Vagina (tissue), 2 donors: Measurements from ENCODE around the gene FAM107B.

Experiments
- CTCF ChIP-seq, 3 experiments: fragments of 450-650 bp in 2 of 3; fragments of 200-600 bp in 1 of 3; sonication (generic) in 1 of 3; IDR thresholded peaks; one replicate each; pipeline ENCODE4 v1.5.1; 2017 to 2019; ENCODE audit warnings: antibody characterized with exemption in 3 of 3, mild to moderate bottlenecking in 2 of 3, moderate library complexity in 2 of 3
- POLR2A ChIP-seq, 2 donors: fragments of 450-650 bp; IDR thresholded peaks; one replicate each; pipeline ENCODE4 v1.6.1; 2017; ENCODE audit warnings: antibody characterized with exemption in 2 of 2, mild to moderate bottlenecking in 2 of 2, moderate library complexity in 2 of 2
- POLR2AphosphoS5 ChIP-seq, 2 donors: sonication (generic); formaldehyde crosslinking; IDR thresholded peaks; one replicate each; pipeline ENCODE4 v1.9.0; 2017; ENCODE audit warnings: antibody characterized with exemption in 2 of 2, mild to moderate bottlenecking in 2 of 2, low read depth in 1 of 2; ENCODE audit not compliant: insufficient read depth in 1 of 2

- TF ChIP-seq CTCF (IDR thresholded peaks at IDR 0.05), result no peak
- no peak for TF ChIP-seq POLR2A (IDR thresholded peaks at IDR 0.05)
- no peak for TF ChIP-seq POLR2AphosphoS5 (IDR thresholded peaks at IDR 0.05; ENCODE audit: insufficient read depth in 1 of 2, low read depth in 1 of 2)
These were observed 49.8 kb downstream of the FAM107B start for GRCh38 chr10:14724931-14725330.
